HG02610 (cell line): Measurements from ENCODE around the gene SNAPC4.

Source experiments
- ATAC-seq: cut with Tn5 transposase; IDR thresholded peaks from one replicate; pipeline ENCODE4 v1.9.1; 2021; ENCODE audit warnings: mild to moderate bottlenecking, moderate library complexity; ENCODE audit not compliant: unreplicated experiment

Gene SNAPC4

DNA sequence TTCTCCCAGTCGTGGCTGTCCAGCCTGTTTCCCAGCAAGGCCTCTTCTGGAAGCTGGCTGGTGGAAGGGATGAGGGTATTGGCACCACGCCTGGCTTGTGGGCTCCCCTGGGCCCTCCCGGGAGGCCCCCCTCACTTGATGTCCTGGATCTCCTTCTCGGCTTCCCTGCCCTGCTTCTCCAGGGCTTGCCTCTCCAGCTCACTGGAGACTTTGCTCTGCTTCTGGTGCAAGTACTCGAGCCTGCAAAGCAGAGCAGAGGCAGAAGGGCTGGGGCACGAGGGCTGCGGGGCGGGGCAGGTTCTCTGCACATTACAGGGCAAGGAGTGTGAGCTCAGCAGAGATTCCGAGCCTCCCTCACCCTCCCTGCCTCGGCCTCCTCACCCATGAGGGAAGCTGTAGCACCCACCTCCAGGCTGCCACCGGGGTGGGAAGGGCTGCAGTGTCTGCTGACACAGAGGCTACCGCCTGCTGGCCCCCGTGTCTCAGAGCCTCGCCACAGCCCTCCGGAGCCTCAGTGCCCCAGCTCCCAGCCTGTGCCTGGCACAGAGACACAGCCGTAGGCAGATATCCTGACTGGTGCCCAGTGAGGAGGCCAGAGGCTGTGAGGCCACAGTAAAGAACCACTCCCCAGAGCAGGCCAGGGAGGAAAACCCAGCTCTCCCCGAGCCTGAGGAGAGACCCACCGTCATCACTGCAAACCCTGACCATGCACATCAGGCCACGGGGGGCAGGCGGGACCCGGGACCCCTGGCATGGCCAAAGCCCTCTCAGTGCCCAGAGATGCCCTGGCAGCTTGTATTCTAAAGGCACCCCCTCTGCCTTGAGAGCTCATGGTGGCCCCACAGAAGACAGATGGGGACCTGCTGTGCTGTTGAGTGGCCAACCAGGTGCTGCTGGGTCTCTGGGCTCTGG, 7.2 kb downstream of the SNAPC4 start:
- no peak for ATAC-seq

DNA sequence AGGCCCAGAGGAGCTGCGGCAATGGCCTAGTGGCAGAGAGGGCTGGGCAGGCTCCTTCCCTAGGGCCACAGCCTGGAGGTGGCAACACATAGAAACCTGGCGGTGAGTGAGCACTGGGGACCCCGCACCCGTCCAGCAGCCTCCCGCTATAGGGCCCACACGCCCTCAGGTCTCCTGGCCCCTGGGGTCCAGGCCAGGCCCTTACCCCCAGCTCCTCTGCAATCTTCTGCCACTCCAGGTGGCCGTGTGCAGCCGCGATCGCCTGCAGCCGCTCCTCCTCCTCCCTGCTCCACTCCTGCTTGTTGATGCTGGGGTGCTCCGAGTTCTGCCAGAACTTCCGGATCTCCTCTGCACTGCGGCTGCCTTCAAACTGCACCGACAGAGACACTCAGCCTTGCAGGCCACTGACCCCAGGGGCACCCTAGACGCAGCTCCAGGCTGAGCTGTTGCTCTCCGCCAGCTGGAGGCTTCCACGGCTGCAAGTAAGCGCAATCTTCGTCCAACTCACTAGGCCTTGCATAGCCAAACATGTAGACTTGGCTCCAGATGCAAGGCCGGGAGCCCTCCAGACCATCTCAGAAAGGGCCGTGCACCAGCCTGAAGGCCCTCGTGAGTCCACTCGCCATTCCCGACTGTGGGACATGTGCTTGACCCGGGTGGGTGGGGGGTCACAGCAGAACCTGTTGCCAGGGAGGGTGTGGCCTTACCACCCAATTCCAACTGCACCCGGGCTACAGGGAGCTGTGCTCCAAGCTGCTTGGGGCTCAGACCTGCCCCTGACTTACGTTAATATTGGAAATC, 8.0 kb downstream of the SNAPC4 start:
- no peak for ATAC-seq

DNA sequence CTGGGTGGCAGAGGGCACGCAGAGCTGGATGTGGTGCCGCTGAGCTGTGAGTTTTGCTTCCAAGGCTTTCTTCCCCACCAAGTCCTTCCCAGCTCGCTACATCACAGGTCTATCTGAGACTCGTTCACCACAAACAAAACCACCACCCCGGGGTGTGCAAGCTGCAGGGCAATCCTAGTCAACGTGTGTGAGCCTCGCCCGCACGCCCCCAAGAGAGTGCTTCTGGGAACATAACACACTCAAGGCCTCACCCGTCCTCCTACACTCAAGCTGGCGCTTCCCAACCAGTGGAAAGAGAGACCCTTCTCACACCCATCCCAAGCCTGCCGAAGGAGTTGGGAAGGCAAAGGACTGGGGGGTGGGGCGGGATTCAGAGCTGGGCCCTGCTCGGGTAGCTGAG, 10.6 kb downstream of the SNAPC4 start:
- ATAC-seq, result no peak

DNA sequence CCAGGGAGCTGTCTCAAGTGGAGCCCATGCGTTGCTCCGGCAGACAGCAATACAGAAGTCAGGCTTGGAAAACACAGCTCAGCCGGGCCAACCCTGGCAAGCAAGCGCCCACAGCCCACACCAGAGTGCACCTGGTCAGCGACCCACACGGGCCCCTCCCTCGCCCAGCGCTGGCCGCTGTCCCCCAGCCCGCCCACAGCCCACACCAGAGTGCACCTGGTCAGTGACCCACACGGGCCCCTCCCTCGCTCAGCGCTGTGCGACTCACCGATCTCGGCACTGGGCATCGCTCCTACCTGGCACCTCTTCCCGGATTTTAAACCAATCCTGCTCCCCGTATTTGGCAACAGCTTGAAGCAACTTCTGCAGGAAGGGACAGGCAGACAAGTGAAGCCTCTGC, 12.8 kb downstream of the SNAPC4 start:
- ATAC-seq, result no peak

DNA sequence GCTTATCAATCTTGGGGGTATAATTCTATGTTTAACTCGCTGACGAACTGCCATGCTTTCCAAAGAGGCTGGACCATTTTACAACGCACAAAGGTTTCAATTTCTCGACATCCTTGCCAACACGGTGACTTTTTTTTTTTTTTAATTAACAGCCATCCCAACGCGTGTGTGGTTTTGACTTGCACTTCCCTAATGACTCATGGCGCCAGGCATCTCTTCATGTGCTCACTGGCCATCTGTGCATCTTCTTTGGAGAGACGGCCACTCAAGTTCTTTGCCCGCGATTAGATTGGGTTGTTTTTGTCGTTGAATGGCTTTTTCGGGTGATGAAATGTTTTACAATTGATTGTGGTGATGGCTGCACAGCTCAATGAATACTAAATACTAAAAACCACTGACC, 14.0 kb downstream of the SNAPC4 start:
- ATAC-seq, result no peak

DNA sequence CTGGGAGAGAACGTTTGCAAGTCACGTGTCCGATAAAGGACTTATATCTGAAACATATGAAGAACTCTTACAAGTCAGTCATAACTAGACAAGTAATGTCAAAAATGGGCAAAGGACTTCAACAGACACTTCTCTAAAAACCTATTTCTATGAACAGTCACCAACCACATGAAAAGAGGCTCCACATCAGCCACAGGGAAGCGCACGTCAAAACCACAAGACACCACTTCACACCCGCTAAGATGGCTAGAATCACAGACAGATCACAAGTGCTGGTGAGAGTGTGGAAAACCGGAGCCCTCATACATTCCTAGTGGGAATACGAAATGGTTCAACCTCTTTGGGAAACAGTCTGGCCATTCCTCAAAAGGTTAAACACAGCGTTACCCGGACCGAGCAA, 15.0 kb downstream of the SNAPC4 start:
- no peak for ATAC-seq

DNA sequence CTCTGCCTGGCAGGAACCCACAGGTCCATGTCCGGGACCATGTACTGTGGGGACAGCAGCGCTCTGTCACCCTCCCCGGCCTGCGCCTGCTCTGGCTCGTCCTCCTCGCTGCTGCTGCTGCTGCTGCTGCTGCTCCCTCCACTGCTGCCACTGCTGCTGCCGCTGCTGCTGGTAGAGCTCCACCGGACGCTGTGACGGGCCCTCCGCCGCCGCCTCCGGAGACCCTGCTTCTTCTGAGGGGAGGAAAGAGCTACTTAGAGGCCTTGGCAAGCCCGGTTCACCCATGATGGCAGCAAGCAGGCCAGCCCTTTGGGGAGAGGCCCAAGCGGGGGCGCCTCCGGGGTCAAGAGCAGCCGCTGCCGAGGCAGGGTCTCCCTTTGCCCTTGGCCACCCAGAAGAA, 16.5 kb downstream of the SNAPC4 start:
- ATAC-seq, result no peak

DNA sequence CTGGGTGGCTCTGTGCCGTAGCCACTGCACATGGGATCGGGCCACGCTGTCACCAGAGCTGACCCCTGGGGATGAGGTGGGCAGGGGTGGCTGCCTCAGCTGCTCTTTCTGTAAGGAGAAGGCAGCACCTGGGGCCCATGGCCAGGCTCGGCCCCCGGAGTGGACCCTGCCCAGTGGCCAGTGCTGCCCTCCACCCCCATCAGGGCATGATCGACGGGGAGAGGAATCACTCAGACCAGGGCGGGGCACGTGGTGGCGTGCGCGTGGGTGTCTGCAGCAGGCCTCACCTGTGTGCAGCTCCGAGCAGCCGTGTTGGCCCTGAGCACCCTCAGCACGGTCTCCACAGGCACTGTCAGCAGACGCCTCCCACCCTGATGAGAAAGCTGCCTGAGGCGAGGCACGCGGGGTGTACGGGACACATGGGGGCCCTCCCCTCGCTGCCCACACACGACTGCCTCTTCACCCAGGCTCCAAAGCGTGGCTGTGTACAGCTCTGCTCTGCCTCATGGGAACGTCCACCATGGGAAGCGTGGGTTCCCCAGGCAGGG, 17.9 kb downstream of the SNAPC4 start:
- ATAC-seq, result no peak

DNA sequence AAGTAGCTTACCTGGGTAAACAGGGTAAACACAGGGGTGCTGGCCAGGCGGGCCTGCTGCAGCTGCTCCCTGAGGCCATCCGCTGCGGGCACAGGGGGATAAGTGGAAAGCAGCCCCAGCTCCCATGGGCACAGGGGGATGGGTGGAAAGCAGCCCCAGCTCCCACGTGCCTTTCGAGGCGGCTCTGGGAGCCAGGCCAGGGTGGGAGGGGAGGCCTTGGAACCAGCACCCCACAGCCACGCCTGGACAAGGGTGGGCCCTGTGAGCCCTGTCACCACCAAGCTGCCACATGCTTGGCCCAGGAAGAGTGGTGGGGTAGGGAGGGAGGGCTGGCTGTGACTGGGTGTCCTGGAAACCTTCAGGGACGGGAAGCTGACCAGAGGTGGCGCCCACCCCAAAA, 18.7 kb downstream of the SNAPC4 start:
- no peak for ATAC-seq

DNA sequence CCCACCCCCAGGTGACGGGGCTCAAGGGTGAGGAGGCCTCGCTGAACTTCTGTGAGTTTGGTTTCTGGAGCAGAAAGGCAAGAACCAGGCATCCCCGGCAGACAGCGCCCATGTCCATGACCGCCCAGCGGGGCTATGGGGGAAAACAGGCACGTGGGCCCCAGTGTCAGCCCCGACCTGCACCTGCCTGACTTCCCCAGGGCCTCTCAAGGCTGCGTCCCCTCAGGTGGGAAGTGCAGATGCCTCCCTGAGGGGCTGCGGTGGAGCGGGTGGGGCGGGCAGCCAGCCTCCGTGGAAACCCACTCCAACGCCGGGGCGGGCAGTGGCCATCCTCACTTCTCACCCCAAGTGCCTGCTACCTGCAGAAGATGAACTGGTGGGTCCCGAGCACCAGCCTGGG, 19.6 kb downstream of the SNAPC4 start:
- ATAC-seq, result no peak

DNA sequence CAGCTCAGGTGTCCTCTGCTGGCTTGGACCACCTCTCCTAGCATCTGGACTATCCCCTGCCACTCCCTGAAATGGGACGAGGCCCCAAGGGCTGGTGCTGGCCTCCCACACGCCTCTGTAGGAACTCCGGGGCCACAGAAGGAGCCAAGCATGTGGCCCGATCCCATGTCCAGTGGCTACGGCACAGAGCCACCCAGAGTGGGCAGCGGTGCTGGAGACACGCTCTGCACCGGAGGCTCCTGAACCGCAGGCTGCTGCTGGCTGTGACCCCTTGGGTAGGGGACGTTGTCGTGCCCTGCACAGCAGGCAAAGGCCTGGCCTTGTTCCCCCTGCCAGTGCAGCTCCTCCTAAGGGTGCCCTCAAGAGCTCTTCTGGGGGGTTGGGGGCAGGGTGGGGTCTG, 20.1 kb downstream of the SNAPC4 start:
- ATAC-seq, result no peak

DNA sequence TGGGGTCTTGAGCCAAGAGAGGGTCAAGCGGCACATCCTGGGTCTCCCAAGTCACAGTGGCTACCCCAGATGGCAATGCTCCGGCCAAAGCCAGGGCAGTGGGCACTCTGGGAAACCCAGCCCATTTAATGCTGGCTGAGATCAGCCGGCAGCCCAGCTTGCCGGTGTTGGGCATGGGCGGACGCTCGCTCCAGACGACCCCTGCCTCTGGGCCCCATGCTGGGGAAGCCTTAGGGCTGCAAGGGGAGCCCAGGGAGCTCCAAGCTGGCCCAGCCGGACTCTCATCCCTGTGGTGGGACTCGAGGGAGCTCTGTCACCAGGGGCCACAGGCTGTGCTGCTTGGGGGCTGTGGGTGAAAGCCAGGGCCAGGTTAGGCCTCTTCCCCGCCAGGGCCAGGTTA, 20.6 kb downstream of the SNAPC4 start:
- no peak for ATAC-seq

DNA sequence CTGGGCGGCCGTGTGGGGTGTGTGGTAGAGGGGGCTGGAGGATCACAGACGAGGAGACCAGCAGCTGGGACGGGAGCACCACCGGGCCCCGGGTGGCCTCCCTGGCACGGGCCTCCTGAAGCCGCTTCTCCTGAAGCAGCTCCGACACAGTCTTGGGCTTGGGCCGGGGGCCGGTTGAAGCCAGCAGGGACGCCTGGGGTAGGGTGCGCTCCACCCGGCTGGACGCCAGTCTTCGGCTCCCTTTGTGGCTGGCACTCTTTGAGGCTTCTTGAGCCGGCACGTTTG, 21.0 kb downstream of the SNAPC4 start:
- ATAC-seq, result no peak

DNA sequence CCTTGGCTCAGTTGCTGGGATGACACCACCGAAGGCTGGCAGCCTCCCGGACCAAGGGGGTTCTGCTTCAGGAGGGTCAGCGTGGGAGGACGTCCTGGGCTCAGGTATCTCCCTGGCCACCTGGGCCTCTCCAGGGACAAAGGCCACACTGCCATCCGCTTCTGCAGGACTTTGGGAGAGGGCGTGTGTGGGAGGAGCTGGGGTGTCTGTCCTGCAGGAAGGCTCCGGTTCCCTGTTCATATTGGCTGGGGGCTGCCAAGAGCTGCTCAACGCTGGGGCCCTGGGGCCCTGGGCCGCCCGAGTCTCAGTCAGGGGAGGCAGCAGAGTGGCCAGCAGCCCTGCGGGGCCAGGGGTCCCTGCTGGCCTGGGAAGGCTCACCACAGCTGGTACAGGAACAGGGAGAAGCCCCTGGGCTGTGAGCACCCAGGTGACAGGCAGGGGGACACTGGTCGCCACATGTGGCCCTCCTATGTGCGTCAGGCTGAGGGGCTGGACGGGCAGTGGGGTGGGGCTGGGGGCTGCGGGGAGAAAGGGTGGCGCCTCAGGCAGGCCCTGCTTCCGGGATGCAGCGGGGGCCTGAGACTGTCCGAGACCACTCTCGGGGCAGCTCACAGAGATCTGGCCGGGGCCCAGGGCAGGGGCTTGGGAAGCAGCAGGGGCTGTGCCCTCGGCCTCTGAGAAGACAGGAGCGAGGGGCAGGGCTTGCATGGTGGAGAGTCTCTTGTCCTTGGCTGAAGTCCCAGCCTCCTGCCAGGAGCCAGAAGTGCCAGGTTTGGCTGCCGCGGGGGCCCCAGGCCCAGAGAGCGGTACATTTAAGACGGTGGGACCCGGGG, 21.6 kb downstream of the SNAPC4 start:
- ATAC-seq, result no peak

DNA sequence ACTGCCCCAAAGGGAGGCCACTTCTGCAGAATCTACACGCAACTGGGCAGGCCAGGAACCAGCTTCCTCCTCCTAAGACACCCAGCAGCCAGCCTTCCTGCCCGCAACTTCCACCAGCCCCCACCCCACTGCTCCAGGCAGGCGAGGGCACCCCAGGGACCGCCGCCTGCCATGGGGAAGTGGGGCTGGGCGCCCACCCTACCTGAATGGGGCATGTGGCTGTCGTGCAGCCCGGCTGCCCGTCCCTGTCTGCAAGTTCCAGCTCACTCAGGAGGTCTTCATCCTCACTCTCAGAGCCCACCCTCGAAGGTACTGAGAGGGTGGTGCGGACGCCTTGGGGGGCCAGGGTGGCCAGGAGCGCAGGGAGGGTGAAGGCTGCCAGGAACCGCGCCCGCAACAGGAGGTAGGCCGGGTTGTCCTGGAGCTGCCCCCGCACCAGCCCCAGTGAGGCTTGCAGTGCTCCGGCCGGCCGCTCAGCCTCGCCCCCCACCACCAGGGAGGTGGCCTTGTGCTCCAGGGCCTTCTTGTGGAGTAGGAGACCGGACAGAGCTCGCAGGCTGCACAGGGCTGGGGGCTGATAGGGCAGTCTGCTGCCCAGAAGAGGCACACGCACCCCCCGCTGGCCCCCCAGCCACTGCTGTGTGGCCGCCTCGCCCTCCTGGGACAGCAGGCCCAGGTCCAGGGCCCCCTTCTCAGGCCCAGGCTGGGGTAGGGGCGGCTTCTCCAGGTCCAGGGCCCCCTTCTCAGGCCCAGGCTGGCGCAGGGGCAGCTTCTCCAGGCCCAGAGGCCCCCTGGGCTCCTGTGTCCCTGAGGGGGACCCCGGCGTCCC, 22.4 kb downstream of the SNAPC4 start:
- ATAC-seq, result no peak

DNA sequence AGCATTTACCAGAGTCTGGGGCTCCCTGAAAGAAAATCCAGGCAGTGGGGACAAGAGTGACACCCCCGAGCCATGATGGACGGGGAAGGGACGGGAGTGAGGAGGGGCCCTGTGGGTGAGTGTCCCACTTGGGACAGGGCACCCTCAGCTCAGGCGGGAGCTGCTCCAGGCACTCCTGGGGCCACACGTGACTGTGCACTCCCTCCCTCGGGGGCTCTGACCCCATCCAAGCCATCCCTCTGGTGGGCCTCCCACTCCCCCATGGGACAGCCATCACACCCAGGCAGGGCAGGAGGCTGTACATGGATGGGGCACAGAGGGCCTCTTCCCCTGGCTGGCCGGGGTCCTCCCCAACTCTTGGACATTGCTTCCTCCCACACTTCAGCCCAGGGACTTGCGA, 23.5 kb downstream of the SNAPC4 start:
- ATAC-seq, result no peak

DNA sequence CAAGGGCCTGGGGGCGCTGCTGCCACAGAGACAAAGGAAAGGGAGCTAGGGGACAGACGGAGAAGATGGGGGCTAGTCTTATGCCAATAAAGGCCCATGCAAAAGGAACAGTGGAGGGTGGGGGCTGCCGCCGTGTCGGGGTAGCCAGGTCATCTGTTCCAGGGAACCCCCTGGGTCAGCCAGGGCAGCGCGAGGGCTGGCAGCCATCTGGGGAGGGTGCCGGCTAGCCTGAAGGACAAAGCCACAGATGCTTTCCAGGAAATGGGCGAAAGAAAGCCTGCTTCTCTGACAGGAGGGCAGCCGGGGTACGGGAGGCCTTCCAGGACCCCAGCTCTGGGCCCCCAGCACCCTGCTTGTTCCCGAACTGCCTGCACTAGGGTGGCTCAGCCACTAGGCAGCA, 24.9 kb downstream of the SNAPC4 start:
- no peak for ATAC-seq

DNA sequence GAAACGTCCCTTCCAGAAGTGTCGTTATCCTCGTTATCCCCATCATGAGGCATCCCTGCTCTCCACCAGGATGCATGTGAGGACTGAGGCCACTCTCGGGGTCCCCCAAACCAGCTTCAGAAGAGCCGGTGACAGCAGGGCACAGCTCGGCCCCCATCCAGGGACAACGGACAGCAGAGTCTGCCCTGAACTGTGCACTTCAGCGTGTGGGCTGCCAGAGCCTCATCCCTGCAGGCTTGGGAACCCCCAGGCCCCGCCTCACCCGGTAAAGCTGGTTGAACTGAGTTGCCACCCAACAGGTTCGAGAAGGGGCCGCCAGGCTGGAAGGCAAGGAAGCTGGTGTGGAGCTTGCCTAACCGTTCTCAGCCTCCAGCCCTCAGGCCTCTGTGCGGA, 25.8 kb downstream of the SNAPC4 start:
- no peak for ATAC-seq

DNA sequence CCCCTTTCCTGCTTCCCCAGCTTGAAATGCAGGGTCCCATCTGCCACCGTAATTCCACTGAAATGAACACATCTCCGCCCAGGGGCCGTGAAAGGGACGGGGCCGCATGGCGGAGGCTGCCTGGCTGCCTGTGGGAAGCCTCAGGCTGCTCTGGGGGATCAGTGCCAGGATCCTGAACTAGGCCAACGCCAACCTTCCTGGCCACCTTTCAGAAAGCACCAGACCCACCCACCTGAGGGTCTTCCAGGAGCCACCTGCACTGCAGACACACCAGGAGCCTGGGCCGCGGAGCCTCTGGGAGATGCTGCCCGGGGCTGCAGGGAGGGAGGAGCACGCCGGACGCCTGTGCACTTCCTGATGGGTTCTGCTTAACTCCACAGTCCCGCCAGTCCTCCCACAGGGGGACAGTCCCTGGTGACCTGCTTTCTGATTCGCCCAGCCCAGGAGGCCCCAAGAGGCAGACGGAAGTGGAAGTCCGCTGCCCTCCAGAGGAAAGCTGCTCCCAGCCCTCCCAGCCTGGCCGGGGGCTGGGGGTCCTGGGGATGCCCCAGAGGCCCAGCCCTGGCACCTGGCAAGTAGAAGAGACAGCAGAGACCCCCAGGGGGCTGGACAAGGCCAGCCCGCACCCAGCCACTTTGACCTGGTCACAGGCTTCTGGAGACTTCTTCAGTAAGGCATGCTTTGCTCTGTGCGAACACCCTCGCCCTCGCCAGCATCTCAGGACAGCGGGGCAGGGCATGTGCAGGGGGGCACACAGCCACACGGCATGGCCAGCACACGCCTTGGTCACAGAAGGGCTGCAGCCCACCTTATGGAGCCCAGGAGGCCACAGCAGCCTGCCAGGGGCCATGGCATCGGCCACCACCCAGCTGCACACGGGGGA, 26.4 kb downstream of the SNAPC4 start, which contains the start of gene CARD9:
Gene CARD9, minus strand, starts transcription at position 370 of the 883 bp plus-strand sequence. CDS start 1,591 bp downstream, outside the sequence.
- no peak for ATAC-seq
